SK-N-MC (cell line): Measurements from ENCODE around the gene HTR1E.

ENCODE experiments used
- EZH2 ChIP-seq: fragments of 200-600 bp; sonication (generic); IDR thresholded peaks from one replicate; pipeline ENCODE4 v1.6.1; 2017; ENCODE audit warnings: antibody characterized with exemption
- FOXP2 ChIP-seq: optimal IDR thresholded peaks from 2 replicates; pipeline ENCODE3; 2011; ENCODE audit warnings: mild to moderate bottlenecking, moderate library complexity; ENCODE audit not compliant: insufficient read depth; ENCODE audit errors: extremely low read length, control extremely low read depth
- POLR2AphosphoS5 ChIP-seq: IDR thresholded peaks from 2 replicates; pipeline ENCODE4 v1.6.1; 2012; ENCODE audit warnings: mild to moderate bottlenecking, low read depth, low read length, borderline replicate concordance

GRCh38 chr6:86938814-86939213, 1.5 kb downstream of the HTR1E start:
- TF ChIP-seq EZH2 (no peak), POLR2AphosphoS5 (no peak), FOXP2 (no peak)
